HG03460 (cell line): ENCODE measurements around the gene ADARB2.
"Not testable (repeated sequence)": the region's sequence is repeated elsewhere in the genome, so short reads cannot be mapped to it uniquely, and the experiment has no call there.

Experiments
- ATAC-seq: cut with Tn5 transposase; IDR thresholded peaks from one replicate; pipeline ENCODE4 v1.9.1; 2021; ENCODE audit not compliant: unreplicated experiment

The ADARB2 gene

GRCh38 chr10:1362589-1363445 is 374.5 kb downstream of the ADARB2 start:
- ATAC-seq, result no peak

DNA sequence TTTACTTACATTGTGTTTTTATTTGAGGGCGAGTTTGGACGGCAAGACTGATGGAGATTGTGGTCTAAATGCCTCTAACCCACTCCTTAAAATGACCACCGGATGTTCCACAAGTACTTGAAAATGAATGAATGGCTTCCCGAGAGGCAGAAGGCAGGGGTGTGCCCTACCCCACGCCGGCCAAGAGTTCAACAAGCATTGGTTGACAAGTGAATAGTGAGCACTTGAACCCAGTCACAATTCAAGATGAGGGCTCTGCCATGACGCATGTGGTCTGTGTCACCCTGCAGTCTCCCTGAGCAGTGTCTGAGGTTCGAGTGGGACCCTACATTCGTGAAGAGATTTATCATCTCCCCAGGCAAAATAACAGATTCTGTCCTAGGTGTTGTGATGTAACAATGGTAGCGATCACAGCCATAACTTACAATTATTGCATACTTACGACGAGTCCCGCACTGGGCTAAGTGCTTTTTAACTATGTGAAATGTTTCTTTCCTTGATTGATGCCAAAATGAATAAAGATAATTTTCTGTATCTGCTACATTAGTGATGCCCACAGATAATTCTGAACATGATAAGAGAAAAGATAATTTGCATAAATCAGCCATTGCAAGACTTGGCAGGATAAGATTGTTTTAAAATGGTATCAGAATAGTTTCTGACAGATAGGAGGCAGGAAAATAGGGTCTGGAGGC is 375.8 kb downstream of the ADARB2 start:
- ATAC-seq, result no peak

DNA sequence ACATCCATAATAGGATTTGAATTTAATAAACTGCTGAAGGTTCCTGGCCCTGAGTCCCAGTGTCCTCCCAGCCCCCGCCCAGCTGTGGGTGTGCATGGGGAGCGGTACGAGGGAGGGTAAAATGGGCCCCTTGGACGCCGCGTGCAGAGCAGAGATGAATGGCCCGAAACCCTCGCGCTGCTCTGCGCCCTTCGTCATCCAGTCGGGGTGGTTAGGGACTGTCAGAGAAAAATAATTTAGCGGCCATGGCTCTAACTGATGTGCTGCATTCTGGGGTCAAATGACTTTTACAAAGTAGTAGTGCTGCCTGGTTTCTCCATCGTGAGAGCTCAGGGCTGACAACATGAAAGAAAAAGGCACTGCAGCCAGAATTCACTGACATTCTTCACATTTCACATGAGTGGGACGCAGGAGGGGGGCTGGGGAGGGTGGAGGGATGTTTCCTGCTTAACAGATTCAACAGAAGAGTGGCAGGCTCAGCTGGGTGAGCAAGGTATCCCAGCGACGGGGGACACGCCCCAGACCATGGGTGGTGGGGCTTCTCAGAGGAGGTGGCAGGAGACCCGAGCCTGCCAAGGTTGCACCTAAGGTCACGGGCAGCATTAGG is 376.7 kb downstream of the ADARB2 start:
- ATAC-seq, result no peak

- no peak for ATAC-seq
These were observed 377.2 kb downstream of the ADARB2 start for GRCh38 chr10:1360011-1360557.

DNA sequence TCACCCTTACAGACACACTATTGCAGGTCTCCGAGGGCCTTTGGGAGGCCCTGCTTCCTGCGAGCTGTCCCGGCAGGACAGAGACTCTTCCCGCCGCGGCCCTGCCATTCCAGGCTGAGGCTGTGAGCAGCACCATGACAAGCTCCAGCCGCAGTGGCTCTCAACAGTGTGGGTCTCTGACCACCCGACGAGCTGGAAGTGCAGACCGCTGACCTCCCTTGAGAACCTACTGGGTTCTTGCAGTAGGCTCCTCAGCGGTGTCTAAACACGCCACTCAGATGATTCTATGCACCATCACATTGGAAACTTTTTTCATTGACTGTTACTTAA is 377.7 kb downstream of the ADARB2 start:
- ATAC-seq, result no peak

DNA sequence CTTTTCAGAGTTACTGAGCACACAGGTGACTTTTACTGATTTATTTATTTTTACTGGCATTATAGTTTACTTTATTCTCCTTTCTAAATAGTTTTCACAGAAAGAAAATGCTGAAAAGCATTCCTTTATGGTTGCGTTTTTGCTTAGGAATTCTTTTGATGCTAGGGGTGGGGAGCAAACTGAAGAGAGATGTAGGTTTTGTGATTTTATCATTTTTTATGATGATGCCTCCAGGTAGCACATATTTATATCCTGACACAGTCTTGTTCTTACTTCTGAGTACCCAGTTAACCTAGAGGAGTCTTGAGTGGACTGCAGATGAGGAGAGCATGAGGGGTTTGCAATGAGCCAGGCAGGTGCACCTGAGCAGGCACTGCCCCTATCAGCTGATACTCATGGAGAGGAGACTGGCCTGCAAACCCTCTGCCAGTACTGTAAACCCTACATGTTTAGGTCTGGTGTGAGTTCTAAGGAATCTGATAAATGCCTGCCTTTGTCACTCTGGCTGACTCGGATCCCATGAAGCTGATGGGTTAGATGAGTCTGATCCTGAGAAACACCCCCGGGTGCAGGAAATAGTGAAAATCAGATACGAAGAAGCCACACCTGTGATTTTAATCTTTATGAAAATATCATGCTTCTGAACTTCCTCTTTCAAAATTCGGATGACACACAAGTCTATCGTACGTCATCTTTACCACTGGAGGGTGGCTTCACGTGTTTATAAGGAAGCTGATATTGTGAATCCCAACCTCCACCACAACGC is 378.3 kb downstream of the ADARB2 start:
- no peak for ATAC-seq

DNA sequence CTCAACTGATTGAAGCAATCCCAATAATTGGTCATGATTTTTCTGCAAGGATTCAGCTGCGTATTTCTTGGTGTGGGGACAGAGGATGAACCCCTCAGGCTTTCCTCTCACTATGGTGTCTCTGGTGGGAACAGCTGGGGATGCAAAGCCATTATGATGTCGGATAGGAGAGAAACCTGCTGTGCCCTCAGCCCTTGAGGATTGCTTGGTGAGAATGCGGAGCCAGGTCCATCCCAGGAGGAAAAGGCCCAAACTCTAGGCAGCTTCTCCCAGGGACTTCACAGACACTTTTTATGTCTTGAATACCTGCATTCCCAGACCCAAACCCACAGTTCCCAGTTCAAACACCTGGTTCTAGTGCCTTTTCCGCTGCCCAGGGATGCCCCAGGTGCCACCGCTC is 379.2 kb downstream of the ADARB2 start:
- ATAC-seq, result no peak

DNA sequence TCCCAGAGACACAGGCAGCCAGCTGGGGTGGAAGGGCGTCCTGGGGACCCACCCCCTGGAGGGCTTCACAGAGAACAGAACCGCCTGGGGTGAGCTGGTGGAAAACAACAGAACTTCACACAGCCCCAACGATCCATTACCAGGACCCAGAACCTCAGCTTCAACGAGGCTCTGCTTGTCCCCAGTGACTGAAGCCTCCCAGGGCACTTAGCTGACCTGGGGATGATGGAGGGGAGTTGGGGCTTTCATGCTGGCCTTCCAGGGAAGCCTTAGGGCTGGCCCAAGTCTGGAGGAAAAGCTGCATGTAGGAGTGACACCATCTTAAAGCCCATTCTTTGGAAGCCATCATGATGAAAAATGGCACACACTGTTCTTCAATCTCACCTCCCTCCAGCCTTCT is 381.0 kb downstream of the ADARB2 start:
- ATAC-seq, result no peak

- ATAC-seq, result no peak
These were observed 382.3 kb downstream of the ADARB2 start for GRCh38 chr10:1354809-1355710.

GRCh38 chr10:1352296-1352695 is 385.0 kb downstream of the ADARB2 start:
- not testable (repeated sequence) for ATAC-seq

DNA sequence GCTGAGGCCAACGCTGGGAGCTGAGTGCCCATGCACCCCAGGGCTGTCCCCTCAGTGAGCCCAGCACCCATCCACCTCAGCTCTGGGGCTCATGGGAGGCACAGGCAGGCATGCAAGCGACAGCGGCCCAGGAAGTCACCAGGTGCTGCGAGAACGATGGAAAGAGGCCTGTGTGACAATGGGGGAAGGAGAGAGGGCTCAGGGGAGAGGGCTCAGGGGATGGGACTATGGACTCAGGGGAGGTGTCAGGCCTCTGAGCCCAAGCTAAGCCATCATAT is 388.6 kb downstream of the ADARB2 start:
- no peak for ATAC-seq

GRCh38 chr10:1347962-1348772 is 389.2 kb downstream of the ADARB2 start:
- ATAC-seq, result no peak

GRCh38 chr10:1347525-1347924 is 389.8 kb downstream of the ADARB2 start:
- ATAC-seq, result no peak

DNA sequence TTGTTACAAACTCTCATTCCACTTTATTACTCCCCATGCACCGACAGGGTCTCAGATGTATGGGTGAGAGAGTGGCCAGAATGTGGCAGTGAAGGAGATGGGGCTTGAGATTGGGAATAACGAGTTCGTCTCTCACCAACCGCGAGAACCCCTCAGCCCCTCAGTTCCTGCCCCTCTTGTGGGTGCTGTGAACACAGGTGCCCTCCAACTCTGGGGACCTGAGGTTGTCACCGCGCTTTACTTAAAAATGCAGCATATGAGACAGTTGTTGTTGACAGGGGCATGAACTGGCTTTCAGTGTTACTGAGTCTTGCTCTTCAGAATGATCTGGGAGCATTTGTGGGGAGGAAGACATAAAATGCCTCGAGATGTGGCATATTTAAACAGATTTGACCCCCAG is 391.1 kb downstream of the ADARB2 start:
- no peak for ATAC-seq

- ATAC-seq, result no peak
These were observed 392.0 kb downstream of the ADARB2 start for GRCh38 chr10:1345368-1345767.

DNA sequence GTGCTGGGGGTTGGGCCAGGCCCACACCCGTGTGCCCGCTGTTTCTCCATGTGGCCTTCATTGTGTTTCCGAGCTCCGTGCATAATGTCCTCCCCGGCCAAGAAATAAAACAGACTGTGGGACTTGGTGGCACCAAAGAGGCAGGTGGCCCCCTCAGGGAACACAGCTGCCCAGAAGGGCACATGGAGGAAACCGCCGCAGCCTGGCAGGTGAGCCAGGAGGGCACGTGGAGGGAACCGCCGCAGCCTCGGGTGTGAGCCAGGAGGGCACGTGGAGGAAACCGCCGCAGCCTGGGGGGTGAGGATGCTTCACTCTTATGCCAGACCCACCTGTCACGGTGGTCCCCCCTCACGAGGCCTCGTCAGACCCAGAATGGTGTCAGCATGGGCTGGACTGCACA is 392.5 kb downstream of the ADARB2 start:
- ATAC-seq, result no peak

- ATAC-seq, result no peak
These were observed 392.9 kb downstream of the ADARB2 start for GRCh38 chr10:1344408-1344807.

DNA sequence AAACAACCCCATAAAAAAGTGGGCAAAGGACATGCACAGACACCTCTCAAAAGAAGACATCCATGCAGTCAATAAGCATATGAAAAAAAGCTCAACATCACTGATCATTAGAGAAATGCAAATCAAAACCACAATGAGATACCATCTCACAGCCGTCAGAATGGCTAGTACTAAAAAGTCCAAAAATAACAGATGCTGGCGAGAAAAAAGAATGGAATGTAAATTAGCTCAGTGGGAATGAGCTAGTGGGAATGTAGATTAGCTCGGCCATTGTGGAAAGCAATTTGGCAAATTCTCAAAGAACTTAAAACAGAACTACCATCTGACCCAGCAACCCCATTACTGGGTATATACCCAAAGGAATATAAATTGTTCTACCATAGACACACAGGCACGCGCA is 394.1 kb downstream of the ADARB2 start:
- ATAC-seq, result no peak

DNA sequence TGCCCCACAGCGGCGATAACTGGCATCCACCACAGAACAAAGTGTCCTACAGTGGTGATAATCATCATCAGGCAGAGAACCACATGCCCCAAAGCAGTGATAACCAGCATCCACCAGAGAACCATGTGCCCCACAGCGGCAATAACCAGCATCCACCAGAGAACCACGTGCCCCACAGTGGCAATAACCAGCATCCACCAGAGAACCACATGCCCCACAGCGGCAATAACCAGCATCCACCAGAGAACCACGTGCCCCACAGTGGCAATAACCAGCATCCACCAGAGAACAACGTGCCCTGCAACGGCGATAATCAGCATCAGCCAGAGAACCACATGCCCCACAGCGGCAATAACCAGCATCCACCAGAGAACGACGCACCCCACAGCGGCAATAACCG is 396.3 kb downstream of the ADARB2 start:
- ATAC-seq, result not testable (repeated sequence)

DNA sequence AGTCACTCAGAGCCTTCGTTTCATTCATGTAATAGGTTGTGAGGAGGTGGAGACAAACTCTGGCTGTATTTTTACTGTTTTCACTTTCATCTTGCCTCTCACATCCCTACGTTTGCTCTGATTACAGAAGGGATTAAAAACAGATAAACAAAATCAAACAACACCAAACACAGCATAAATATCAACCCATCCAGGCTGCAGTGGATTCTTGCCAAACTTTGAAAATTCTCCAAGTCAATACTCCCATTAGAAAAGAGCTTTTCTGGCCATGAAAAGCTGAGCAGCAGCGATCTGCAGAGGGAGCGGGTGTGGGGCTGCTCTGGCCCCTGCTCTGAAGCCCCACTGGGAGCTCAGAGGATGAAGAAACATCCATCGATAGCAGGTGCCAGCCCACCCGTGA is 397.9 kb downstream of the ADARB2 start:
- ATAC-seq, result no peak
